Lung (tissue), 12 donors: ENCODE data around the gene THRSP. TPM values are rescaled to one million over a fixed set of nuclear protein-coding genes. Genes with fewer than 3 reads are reported as not detected.
"Not testable (repeated sequence)": the region's sequence is repeated elsewhere in the genome, so short reads cannot be mapped to it uniquely, and the experiment has no call there.

Experiments
- ATAC-seq: fragments of 200-7000 bp; cut with Tn5 transposase; one replicate; pipeline ENCODE4 v1.9.1; 2020; ENCODE audit warnings: moderate number of reproducible peaks; ENCODE audit not compliant: insufficient read depth, low FRiP score
- DNase-seq, 3 donors: peaks; one replicate each; pipeline ENCODE4 v3.0.0-alpha.2; 2013 to 2017
- H3K27ac ChIP-seq, 2 donors: one replicate each; pipeline ENCODE4 v1.5.1; 2013; ENCODE audit warnings: mild to moderate bottlenecking in 2 of 2, moderate library complexity in 2 of 2, control low read depth in 1 of 2, inconsistent platforms in 1 of 2, low read depth in 1 of 2, low read length in 1 of 2
- H3K27me3 ChIP-seq, 3 donors: one replicate each; pipeline ENCODE4 v1.5.1; 2013; ENCODE audit warnings: low read length in 2 of 3; ENCODE audit not compliant: control insufficient read depth in 3 of 3, insufficient read depth in 3 of 3
- H3K36me3 ChIP-seq, 4 donors: one replicate each; pipeline ENCODE4 v1.5.1; 2013; ENCODE audit warnings: low read length in 4 of 4, mild to moderate bottlenecking in 1 of 4, moderate library complexity in 1 of 4; ENCODE audit not compliant: control insufficient read depth in 4 of 4, insufficient read depth in 4 of 4
- H3K4me1 ChIP-seq, 5 donors: one replicate each; pipeline ENCODE4 v1.5.1; 2013; ENCODE audit warnings: low read length in 5 of 5, mild to moderate bottlenecking in 2 of 5, moderate library complexity in 1 of 5; ENCODE audit not compliant: control insufficient read depth in 5 of 5, insufficient read depth in 5 of 5
- H3K4me3 ChIP-seq: one replicate; pipeline ENCODE4 v1.5.1; 2013; ENCODE audit warnings: mild to moderate bottlenecking, control low read depth, moderate library complexity
- H3K9ac ChIP-seq, 2 donors: one replicate each; pipeline ENCODE4 v1.5.1; 2013; ENCODE audit warnings: low read length in 2 of 2, control low read depth in 1 of 2; ENCODE audit not compliant: insufficient read depth in 1 of 2
- H3K9me3 ChIP-seq, 4 donors: one replicate each; pipeline ENCODE4 v1.5.1; 2013; ENCODE audit warnings: low read length in 3 of 4, mild to moderate bottlenecking in 1 of 4, moderate library complexity in 1 of 4; ENCODE audit not compliant: control insufficient read depth in 4 of 4, insufficient read depth in 3 of 4
- CTCF ChIP-seq: IDR thresholded peaks from 2 replicates; pipeline ENCODE4 v1.5.1; 2012; ENCODE audit warnings: mild to moderate bottlenecking; ENCODE audit errors: control extremely low read depth, extremely low read depth
- WGBS, 2 donors: extraction: QIAGEN DNeasy Blood & Tissue Kit; methylation state at CpG; one replicate each; pipeline ENCODE4 v1.1.7; 2013; 5-methylcytosine and 5-hydroxymethylcytosine counted together
- polyA plus RNA-seq, 2 donors: library from polyadenylated mRNA; stranded (reverse); fragments of 200-250 nt; gene quantifications; one replicate each; pipeline ENCODE4 v1.2.1, GENCODE V29; 2013
- total RNA-seq, 2 donors: library from RNA; depleted of rRNA in 1 of 2; stranded (reverse); fragments of >200 nt in 1 of 2; gene quantifications; one replicate each; pipeline ENCODE4 v1.2.1, GENCODE V29; 2014 to 2021
- donor health status: control.
- donor health status: control.
- donor health status: Bipolar disorder and iron deficiency.
- donor health status: healthy.
- donor health status: DM: yes; HTN: yes; CAD: no.

The THRSP gene
- total and polyA plus RNA-seq, 4 donors, result 0.03 to 0.12 TPM; not detected in 2

DNA sequence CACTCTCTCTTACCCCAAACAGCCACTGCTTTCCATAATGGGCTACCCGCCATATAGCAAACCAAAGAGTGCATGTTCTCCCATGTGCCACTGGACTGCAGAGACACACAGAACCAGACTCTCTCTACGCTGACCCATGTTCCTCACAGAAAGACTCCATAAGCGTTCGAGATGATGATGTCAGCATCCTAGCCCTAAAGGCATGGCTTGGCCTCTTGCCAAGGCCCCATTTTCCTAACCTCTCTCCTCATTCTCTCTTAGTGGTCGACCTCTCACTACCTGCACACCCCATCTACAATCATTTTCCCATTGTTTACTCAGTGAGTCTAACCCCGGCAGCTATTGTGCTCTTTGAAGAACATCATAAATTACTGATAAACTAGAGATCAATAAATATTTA is 11.1 kb downstream of the THRSP start:
- ATAC-seq, result no peak
- peaks cover 8 to 30% (median 16%) of the 10 kb centered on the region in 5 donors for H3K4me1 ChIP-seq
- H3K27me3 ChIP-seq, result no peaks in the 10 kb centered on the region
- no peak for TF ChIP-seq CTCF
- H3K36me3 ChIP-seq, result peaks cover 10 to 35% (median 15%) of the 10 kb centered on the region in 4 donors
- DNase-seq, result no peak
- H3K4me3 ChIP-seq, result no peak overlapping the region
- WGBS, 2 donors, result 77 to 82% methylated on average over 6 of the region's 6 CpGs
- H3K9me3 ChIP-seq, result no peaks in the 10 kb centered on the region
- no peak overlapping the region for H3K9ac ChIP-seq
- H3K27ac ChIP-seq, result no peak overlapping the region

GRCh38 chr11:78076733-78077403 is 13.2 kb downstream of the THRSP start:
- H3K36me3 ChIP-seq, result peaks cover under 1 to 23% (median 7%) of the 10 kb centered on the region in 4 donors
- ATAC-seq (no peak), DNase-seq (no peak)
- H3K4me3 ChIP-seq, result no peak overlapping the region
- TF ChIP-seq CTCF, result no peak
- no peaks in the 10 kb centered on the region for H3K9me3 ChIP-seq
- no peak overlapping the region for H3K9ac ChIP-seq
- peaks cover 10 to 34% (median 17%) of the 10 kb centered on the region in 5 donors for H3K4me1 ChIP-seq
- WGBS, 2 donors, result 71 to 76% methylated on average over 6 of the region's 6 CpGs
- H3K27ac ChIP-seq, result no peak overlapping the region
- H3K27me3 ChIP-seq, result no peaks in the 10 kb centered on the region

GRCh38 chr11:78077592-78077991 is 13.9 kb downstream of the THRSP start:
- Histone ChIP-seq H3K36me3 (peaks cover 0 to 19% (median 3%) of the 10 kb centered on the region in 4 donors), H3K4me1 (peaks cover 11 to 41% (median 22%) of the 10 kb centered on the region in 5 donors)
- H3K27ac ChIP-seq, H3K9me3 ChIP-seq, H3K4me3 ChIP-seq, DNase-seq, H3K27me3 ChIP-seq, H3K9ac ChIP-seq, ATAC-seq: not testable (repeated sequence)
- 65 to 77% methylated on average over 4 of the region's 4 CpGs for WGBS, 2 donors

DNA sequence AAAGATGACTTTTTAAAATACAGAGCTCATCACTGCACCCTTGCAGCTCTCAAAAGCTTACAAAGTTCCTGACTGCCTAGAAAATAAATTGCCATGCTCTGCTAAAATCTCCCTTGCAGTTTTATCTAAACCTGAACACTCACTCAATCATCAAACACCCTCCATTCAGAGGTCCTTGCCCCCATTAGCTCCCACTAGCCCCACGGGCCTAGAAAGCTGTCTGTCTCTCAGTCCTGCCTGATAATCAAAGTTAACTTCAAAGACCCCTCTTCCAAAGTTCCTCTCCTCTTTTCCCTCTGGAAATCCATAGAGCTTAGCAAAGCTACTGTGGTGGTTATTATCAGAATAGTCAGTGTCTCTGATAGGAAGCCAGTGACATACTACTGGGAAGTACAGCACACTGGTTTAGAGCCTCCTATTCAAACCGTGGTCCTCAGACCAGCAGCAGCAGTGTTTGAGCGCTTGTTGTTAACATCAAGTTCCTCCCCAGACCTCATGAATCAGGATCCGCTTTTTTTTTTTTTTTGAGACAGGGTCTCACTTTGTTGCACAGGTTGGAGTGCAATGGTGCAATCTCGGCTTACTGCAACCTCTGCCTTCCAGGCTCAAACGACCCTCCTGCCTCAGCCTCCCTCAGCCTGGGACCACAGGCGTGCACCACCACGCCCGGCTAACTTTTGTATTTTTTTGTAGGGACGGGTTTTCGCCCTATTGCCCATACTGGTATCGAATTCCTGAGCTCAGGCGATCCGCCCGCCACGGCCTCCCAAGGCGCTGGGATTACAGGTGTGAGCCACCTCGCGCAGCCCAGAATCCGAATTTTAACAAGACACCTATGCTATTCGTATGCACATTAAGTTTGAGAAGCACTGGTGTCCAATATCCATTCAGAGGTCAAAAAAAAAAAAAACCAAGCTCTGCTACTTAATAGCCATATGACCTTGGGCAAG is 14.8 kb downstream of the THRSP start:
- 24 to 34% methylated on average over 21 of the region's 21 CpGs for WGBS, 2 donors
- no peak for ATAC-seq
- peaks cover 11 to 44% (median 22%) of the 10 kb centered on the region in 5 donors for H3K4me1 ChIP-seq

More for the DNA sequence above, 14.8 kb downstream of the THRSP start:
- peak overlapping the region; percentile 95 to 98 for H3K9ac ChIP-seq
- H3K9me3 ChIP-seq, result no peaks in the 10 kb centered on the region
- no peaks in the 10 kb centered on the region for H3K27me3 ChIP-seq
- TF ChIP-seq CTCF, result no peak
- H3K4me3 ChIP-seq, result peak overlapping the region; percentile 94
- H3K27ac ChIP-seq, result no peak overlapping the region
- DNase-seq, result no peak
- H3K36me3 ChIP-seq, result peaks cover 0 to 13% (median 3%) of the 10 kb centered on the region in 4 donors
